ENCODE data around the gene CCDC183.

- TF ChIP-seq, protein P1, sequence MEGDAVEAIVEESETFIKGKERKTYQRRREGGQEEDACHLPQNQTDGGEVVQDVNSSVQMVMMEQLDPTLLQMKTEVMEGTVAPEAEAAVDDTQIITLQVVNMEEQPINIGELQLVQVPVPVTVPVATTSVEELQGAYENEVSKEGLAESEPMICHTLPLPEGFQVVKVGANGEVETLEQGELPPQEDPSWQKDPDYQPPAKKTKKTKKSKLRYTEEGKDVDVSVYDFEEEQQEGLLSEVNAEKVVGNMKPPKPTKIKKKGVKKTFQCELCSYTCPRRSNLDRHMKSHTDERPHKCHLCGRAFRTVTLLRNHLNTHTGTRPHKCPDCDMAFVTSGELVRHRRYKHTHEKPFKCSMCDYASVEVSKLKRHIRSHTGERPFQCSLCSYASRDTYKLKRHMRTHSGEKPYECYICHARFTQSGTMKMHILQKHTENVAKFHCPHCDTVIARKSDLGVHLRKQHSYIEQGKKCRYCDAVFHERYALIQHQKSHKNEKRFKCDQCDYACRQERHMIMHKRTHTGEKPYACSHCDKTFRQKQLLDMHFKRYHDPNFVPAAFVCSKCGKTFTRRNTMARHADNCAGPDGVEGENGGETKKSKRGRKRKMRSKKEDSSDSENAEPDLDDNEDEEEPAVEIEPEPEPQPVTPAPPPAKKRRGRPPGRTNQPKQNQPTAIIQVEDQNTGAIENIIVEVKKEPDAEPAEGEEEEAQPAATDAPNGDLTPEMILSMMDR (IDR thresholded peaks at IDR 0.05) = no peak
- no peak for TF ChIP-seq POLR2A (IDR thresholded peaks at IDR 0.05)
These were observed 31.1 kb upstream of the CCDC183 start for GRCh38 chr9:136765041-136765440.

Measured in sigmoid colon (tissue), 3 donors.